Renal pelvis (tissue), 4 donors: Measurements from ENCODE around the gene MUC21. TPM values are rescaled to one million over a fixed set of nuclear protein-coding genes. Genes with fewer than 3 reads are reported as not detected.
"Not testable (repeated sequence)": the region's sequence is repeated elsewhere in the genome, so short reads cannot be mapped to it uniquely, and the experiment has no call there.

Source experiments
- DNase-seq: peaks from one replicate; pipeline ENCODE4 v3.0.0-alpha.2; 2013
- polyA plus RNA-seq, 3 donors: library from polyadenylated mRNA; unstranded; fragments of 120-200 nt; gene quantifications; one replicate each; pipeline ENCODE4 v1.2.1, GENCODE V29; 2013; ENCODE audit not compliant: insufficient read length in 3 of 3

The MUC21 gene
- polyA plus RNA-seq, 3 donors, result 0.09 TPM; not detected in 2

- DNase-seq, result no peak
These were observed 17.4 kb upstream of the MUC21 start for GRCh38 chr6:30966154-30966553.

GRCh38 chr6:30969171-30969570 lies 14.3 kb upstream of the MUC21 start:
- DNase-seq, result not testable (repeated sequence)

- DNase-seq, result no peak
These were observed 12.6 kb upstream of the MUC21 start for GRCh38 chr6:30970946-30971345.

GRCh38 chr6:30972816-30973215 lies 10.7 kb upstream of the MUC21 start:
- DNase-seq, result no peak

GRCh38 chr6:30974490-30975252 lies 8.8 kb upstream of the MUC21 start:
- DNase-seq, result no peak

GRCh38 chr6:30979141-30979540 lies 4.4 kb upstream of the MUC21 start:
- no peak for DNase-seq

GRCh38 chr6:30979690-30980089 lies 3.8 kb upstream of the MUC21 start:
- no peak for DNase-seq

GRCh38 chr6:30981942-30982772 lies 1.4 kb upstream of the MUC21 start:
- DNase-seq, result peak; percentile 55

GRCh38 chr6:30985490-30985889 lies 2.0 kb downstream of the MUC21 start:
- no peak for DNase-seq

- DNase-seq, result no peak
These were observed 3.8 kb downstream of the MUC21 start for GRCh38 chr6:30987304-30987703.

GRCh38 chr6:30988209-30988825 lies 4.8 kb downstream of the MUC21 start:
- DNase-seq, result no peak

GRCh38 chr6:30990422-30991086 lies 7.0 kb downstream of the MUC21 start:
- DNase-seq, result no peak

GRCh38 chr6:30991891-30992290 lies 8.4 kb downstream of the MUC21 start:
- no peak for DNase-seq

GRCh38 chr6:30997301-30997700 lies 13.8 kb downstream of the MUC21 start:
- no peak for DNase-seq

- DNase-seq, result no peak
These were observed 15.3 kb downstream of the MUC21 start for GRCh38 chr6:30998785-30999184.

- not testable (repeated sequence) for DNase-seq
These were observed 16.7 kb downstream of the MUC21 start for GRCh38 chr6:31000067-31000860.

- no peak for DNase-seq
These were observed 17.9 kb downstream of the MUC21 start for GRCh38 chr6:31001281-31001888.

GRCh38 chr6:31002471-31002870 lies 19.0 kb downstream of the MUC21 start:
- no peak for DNase-seq

GRCh38 chr6:31004794-31005193 lies 21.3 kb downstream of the MUC21 start:
- DNase-seq, result no peak

GRCh38 chr6:31005249-31006020 lies 21.9 kb downstream of the MUC21 start:
- no peak for DNase-seq
